Measurements from ENCODE around the gene METTL25B.

GRCh38 chr1:156751757-156752481, 23.6 kb downstream of the METTL25B start:
- TF ChIP-seq POLR2A (IDR thresholded peaks at IDR 0.05; ENCODE audit: low read length) (peak; percentile 87), GATA1 (IDR thresholded peaks at IDR 0.05; ENCODE audit: low read depth, low read length) (no peak)

Measured in erythroblast (primary cell).